HuH-7 (cell line): Measurements from ENCODE around the gene TMEM176A.

Experiments
- DNase-seq: peaks from one replicate; pipeline ENCODE4 v3.0.0; 2011; ENCODE audit warnings: low spot score

Gene TMEM176A

DNA sequence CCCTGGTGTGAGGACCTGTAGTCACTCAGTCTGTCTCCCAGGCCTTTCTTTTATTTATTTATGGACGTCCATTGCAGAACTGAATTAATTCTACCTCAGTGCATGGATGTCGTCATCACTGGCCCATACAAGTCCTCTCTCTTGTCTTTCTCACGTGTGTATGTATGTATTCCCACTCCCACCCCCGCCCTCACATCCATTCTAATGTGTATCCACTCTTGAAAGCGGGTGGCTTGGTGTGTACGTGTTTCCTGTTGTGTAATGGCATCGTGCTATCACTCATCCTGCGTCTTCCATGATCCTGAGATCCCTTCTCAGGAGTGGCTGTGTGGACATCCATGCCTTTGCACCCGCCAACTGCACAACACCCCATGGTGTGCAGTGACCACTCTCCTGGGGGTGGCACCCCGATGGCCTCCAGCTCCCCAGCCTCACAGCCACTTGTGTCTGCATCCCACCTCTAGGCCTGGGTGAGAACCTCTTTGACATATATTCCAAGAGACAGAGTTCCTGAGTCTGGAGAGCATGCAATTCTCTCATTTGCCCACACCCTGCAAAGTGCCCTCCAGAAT, 48.7 kb downstream of the TMEM176A start:
- DNase-seq, result no peak

DNA sequence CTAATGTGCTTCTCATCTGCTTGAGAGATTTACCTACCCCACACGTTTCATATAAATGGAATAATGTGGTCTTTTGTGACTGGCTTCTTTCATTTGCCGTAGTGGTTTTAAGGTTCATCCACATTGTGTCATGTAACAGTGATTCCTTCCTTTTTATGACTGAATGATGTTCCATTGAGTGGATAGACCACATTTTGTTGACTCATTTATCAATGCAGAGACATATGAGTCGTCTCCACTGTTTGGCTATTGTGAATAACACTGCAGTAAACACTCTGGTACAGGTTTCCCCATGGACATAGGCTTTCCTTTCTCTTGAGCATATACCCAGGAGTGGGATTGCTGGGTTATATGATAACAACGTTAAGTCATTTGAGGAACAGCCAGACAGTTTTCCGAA, 49.7 kb downstream of the TMEM176A start:
- no peak for DNase-seq

DNA sequence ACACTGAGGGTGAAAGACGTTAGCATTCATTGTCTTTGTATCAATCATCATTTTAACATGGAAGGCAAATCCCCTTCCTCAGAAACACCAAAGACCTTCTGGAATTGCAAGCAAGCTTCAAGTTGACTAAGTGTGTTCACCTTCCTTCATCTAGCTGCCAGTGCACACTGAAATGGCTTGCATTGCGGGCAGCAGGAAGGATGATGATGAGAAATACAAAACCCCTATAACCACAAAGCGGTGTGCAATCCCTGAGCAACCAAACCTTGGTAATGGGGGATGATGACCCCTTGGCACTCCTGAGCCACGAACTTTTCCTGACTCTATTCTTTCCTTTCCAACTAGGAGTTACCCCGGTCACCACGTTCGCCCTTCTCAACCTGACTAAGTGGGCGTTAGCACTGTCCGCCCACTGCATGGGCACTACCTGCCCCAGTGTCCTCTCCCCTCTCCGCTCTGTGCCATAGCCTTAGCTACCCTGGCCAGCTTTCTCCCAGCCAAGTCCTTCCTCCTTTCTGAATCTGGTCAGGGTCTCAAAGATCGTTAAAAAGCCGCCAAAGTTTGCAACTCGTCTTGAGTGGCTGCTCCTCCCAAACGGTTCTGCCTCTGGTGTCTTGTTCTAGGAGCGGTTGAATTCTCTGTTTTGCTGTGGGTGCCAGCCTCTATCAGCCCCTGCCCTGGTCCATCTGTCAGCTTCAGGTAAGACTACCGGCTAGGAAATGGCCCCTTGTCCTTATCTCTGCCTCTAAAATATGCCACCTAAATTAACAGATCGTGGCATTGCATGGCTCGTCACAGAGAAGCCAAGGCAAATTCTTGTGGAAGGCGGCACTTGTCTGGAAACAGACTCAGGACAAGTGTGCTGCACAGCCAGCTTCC, 51.2 kb downstream of the TMEM176A start:
- DNase-seq, result no peak

DNA sequence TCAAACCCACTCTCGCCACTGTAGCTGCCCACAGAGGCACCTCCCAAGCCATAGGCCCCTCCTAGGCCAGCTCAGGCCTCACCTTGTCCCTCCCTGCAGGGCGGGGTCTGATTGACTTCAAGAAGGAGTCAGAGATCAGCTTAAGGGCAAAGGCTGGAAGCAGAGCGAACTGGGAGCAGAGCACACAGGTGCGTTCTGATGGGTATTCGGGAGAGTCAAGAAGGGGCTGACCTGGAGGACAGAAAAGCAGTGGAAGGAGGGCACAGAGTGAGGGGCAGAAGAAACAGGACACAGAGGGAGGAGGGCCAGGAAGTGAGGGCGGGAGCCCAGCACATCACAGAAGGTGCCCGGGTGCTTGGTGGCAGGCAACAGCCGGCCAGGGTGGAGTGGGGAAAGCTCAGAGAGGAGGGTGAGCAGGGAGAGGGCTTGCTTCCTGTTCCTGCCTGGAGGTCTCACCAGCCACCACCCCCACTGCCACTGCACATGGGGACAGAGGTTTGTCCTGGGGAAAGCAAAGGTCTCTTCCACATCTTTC, 51.9 kb downstream of the TMEM176A start, which contains the start of gene AOC1:
Gene AOC1 (plus strand): TSS at position 147 of the 535 bp plus-strand sequence. CDS start 3,954 bp downstream, outside the sequence.
- no peak for DNase-seq

DNA sequence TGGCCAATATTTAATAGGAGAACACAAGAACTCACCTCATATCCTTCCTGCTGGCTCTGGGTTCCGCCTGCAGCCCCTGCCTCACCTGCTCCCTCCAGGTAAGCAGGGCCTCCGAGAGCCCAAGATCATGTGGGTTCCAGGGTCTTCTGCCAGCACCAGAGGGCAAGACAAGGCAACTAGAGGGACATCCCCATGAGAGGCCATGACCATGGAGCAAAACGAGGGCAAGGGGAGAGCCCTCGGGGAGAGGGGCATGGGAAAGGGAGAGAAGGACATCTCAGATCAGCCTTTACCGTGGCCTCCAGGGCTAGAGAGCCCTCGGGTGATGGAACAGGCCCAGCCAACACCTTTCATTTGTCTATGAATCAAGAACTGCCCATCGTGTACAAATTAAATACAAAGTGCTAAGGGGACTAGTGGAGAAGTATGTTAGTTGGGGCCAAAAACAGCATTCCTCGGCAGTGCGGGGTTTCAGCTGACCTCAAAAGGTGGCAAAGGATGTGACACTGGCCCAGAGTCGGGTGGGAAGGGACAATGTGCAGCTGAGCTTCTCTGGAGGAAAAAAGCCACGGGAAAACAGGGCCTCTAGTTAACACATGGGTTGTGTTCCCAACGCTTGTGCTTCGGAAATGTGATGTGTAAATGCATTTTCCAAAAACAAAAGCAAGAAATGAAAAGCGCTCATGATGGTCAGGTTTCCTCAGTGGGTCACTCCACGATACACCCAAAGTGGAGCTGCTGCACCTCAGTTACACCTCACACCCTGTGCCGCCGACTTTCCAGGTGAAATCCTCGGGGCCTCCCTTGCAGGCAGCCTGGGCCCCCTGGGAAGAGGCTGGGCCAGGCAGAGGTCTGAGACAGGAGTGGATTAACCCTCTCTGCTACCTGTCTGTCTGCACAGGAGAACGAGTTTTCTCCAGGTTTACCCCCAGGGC, 53.8 kb downstream of the TMEM176A start:
- no peak for DNase-seq
